Bronchial epithelial cell (primary cell): ENCODE results near the gene KDM2B. TPM values are rescaled to one million over a fixed set of nuclear protein-coding genes. Genes with fewer than 3 reads are reported as not detected.

Source experiments
- DNase-seq: peaks from one replicate; pipeline ENCODE4 v3.0.0-alpha.2; 2010; ENCODE audit warnings: low read depth
- FAIRE-seq: peaks from 2 replicates; lab custom pipeline; 2011; peaks lifted over from hg19 to GRCh38; lab: Jason Lieb, UNC
- H3K27me3 ChIP-seq: 2 replicates; pipeline ENCODE4 v1.5.1; 2011; ENCODE audit warnings: low read length; ENCODE audit not compliant: control insufficient read depth, insufficient read depth
- H3K36me3 ChIP-seq: 2 replicates; pipeline ENCODE4 v1.5.1; 2011; ENCODE audit warnings: low read length; ENCODE audit not compliant: control insufficient read depth, insufficient read depth
- H3K4me3 ChIP-seq: 2 replicates; pipeline ENCODE4 v1.5.1; 2011; ENCODE audit warnings: mild to moderate bottlenecking, low read depth, low read length, control low read depth
- total RNA-seq: library from RNA; depleted of rRNA; stranded (reverse); fragments of >200 nt; gene quantifications from 2 replicates; pipeline ENCODE4 v1.2.1, GENCODE V29; 2014
- TF ChIP-seq, protein P1 (sequence below): IDR thresholded peaks from 2 replicates; pipeline ENCODE4 v1.5.1; 2011; ENCODE audit warnings: mild to moderate bottlenecking, moderate library complexity, low read length, control low read depth, inconsistent platforms; ENCODE audit not compliant: insufficient read depth, severe bottlenecking

Gene KDM2B
- total RNA-seq, 1 donor from 2014 or later, result 14.2 TPM

DNA sequence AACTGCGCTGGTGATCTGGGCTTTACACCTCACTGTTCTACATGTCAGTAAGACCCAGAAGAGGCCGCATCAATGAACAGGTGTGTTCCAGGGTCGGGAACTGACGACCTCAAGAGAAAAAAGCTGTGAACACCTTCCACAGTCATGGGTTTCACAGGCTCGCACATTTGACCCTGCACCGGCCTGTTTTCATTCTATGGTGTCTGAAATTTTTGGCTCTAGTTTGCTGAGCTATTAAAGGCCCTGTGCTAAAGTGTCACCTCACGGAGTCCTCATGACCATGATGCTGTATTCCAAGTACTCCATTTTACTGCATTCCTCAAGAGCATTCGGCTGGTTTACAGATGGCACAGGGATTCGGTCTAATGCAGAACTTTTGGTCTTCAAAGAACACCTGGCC, 78.9 kb downstream of the KDM2B start:
- Histone ChIP-seq H3K27me3 (no peaks in the 10 kb centered on the region), H3K4me3 (no peak overlapping the region), H3K36me3 (no peaks in the 10 kb centered on the region)
- FAIRE-seq (no peak), DNase-seq (no peak)
- TF ChIP-seq, protein P1, sequence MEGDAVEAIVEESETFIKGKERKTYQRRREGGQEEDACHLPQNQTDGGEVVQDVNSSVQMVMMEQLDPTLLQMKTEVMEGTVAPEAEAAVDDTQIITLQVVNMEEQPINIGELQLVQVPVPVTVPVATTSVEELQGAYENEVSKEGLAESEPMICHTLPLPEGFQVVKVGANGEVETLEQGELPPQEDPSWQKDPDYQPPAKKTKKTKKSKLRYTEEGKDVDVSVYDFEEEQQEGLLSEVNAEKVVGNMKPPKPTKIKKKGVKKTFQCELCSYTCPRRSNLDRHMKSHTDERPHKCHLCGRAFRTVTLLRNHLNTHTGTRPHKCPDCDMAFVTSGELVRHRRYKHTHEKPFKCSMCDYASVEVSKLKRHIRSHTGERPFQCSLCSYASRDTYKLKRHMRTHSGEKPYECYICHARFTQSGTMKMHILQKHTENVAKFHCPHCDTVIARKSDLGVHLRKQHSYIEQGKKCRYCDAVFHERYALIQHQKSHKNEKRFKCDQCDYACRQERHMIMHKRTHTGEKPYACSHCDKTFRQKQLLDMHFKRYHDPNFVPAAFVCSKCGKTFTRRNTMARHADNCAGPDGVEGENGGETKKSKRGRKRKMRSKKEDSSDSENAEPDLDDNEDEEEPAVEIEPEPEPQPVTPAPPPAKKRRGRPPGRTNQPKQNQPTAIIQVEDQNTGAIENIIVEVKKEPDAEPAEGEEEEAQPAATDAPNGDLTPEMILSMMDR, result no peak

DNA sequence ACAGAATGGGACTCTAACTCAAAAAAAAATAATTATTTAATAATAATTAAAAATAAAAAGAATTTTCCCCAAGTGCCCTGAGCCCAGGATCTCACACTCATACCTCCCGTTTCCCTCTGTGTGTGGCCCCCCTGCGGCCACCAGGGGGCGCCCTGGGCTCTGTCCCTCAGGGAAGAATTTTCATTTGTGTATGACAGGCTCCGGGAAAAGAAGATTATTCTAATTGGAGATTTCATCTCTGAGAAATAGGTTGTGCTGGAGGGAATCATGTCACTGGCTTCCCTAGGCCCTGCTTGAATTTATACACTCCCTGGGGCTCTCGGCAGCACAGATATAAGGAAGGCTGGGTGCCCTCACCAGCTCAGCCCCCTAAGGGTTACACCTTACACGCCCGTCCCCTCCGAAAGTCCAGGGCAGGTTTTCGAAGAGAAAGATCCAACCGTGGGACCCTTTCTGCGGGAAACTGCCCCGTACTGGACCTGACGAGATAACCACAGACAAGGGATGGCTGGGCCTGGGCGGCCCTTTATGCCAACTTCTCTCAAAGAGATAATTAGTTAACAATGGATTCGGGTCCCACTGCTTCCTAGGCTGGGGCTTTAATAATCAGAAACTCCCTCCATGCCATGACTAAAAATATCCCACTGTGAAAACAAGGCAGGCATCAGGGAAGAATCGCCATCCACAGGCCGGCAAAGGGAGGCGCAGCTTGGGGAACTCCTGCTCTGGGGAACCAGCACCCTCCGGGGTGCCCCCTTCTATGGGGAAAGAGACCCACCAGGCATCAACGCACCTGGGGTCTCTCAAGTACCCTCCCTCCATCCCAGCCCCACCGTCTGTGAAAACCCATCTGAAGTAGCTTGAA, 80.7 kb downstream of the KDM2B start:
- H3K36me3 ChIP-seq, result no peaks in the 10 kb centered on the region
- TF ChIP-seq, protein P1, result peak; percentile 71
- DNase-seq (peak; percentile 27), FAIRE-seq (no peak)
- no peaks in the 10 kb centered on the region for H3K27me3 ChIP-seq
- H3K4me3 ChIP-seq, result no peak overlapping the region

DNA sequence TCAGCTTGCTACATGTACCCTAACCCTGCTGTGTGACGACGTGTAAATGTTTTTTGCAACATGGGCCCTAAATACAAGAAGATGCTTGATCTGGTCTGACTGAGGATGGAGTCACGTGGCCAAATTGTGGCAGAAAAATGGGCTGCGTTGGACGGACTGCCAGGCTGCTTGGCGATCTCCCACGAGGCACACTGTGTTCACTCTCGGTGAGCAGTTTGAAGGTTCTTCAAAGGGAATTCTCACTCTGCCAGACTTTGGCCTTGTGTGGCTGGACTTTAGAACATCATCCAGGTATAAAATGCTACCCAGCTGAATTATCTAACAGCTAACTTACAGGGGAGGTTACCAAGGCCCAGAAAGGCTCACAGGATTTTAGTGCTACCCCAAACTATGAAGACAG, 85.1 kb downstream of the KDM2B start:
- DNase-seq, result no peak
- H3K4me3 ChIP-seq, result no peak overlapping the region
- H3K27me3 ChIP-seq, result no peaks in the 10 kb centered on the region
- FAIRE-seq, result no peak
- no peaks in the 10 kb centered on the region for H3K36me3 ChIP-seq
- TF ChIP-seq, protein P1, result no peak

DNA sequence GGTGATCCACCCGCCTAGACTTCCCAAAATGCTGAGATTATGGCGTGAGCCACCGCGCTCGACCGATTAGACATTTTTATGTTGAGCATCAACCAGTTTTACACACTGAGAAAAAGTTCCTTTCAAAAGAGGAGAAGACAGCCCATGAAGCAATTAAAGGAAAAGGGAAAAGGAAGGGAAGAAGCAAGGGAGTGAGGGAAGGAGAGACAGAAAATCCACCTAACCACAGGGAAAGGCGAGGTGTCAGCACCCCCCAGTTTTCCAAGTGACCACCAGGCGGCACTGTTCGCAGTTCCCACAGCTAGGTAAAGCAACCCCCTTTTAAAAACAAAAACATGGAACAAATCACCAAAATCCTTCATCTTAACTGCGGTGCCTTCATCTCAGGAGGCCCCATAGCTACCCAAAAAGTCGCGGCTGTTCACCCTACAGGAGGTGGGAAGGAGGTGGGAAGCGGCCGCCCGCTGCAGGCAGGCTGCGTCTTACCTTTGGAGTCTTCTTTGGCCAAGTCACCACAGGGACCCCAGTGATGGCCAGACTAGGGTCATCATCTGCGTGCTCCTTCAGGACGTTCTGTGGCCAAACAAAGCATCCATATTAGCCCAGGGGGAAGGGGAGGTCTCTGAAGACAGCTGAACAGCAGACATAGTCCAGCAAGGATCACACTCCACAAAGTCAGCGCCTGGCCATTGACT, 86.6 kb downstream of the KDM2B start:
- DNase-seq (peak; percentile 13), FAIRE-seq (no peak)
- H3K36me3 ChIP-seq, result no peaks in the 10 kb centered on the region
- H3K4me3 ChIP-seq, result no peak overlapping the region
- TF ChIP-seq, protein P1, result peak; percentile 82
- H3K27me3 ChIP-seq, result no peaks in the 10 kb centered on the region

DNA sequence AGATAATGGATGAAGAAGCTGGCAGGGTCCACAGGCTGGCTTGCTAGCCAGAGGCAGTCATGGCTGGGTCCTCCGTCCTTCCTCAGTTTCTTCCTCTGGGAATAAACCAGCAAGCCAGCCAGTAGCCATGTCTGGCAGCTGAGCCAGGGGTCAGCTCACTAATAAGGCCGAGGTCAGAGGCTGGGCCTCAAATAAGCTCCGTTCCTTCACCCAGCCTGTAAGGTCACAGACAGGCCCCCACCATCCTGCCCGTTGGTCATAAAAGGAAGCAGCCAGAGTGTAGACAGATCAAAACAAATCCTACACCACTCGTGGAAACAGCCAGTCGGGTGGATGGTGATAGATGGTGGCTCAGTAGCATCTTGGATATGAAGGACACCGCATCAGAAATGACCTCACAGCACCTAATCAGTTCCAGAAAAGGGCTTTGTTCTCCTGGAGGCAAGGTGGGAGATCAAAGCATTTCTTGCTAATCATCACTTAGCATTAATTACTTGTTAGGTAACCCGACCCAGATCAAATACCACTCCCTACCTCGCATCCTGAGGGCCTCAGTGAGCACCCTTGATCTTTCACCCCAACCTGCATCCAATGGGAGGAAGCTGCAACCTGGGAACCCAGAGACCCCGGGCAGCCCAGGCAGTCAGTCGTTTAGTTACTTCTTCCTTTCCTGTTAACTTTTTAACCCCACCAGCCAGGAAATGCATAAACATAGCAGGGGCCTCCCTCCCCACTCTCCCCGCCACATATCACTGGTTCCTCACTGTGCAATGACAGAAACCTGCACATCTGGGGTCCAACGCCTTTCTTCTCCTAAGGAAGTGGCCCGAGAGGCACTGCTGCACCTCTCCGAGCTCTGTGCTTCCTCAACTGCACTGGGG, 90.2 kb downstream of the KDM2B start:
- TF ChIP-seq, protein P1, result no peak
- DNase-seq (no peak), FAIRE-seq (no peak)
- Histone ChIP-seq H3K36me3 (no peaks in the 10 kb centered on the region), H3K4me3 (no peak overlapping the region), H3K27me3 (no peaks in the 10 kb centered on the region)
